GM18517 (cell line): ENCODE measurements around the gene MTFR1L.
A peak's percentile ranks its signal among the peaks of the same experiment; 100 is the strongest.

Source experiments
- ATAC-seq: cut with Tn5 transposase; IDR thresholded peaks from one replicate; pipeline ENCODE4 v1.9.1; 2021; ENCODE audit warnings: mild to moderate bottlenecking, moderate library complexity; ENCODE audit not compliant: unreplicated experiment

Gene MTFR1L

DNA sequence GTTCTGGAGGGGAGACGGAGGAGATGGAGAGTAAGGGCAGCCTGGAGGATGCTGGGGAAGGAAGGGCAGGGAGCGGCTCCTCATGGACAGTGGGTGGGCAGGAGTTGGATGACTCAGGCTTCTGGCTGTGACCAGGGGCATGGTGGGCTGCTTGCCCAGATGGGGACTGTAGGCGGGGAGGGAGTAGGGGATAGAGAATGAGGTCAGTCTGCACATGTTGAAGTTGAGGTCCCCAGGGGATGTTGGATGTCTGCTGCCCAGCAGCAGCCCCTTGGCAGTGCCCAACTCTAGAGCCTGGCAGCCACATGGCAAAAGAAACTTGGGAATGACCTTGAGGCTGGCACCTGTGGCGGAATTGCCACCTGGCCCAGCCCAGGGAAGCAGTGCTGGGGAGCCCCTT lies 13.3 kb upstream of the MTFR1L start:
- ATAC-seq, result no peak

DNA sequence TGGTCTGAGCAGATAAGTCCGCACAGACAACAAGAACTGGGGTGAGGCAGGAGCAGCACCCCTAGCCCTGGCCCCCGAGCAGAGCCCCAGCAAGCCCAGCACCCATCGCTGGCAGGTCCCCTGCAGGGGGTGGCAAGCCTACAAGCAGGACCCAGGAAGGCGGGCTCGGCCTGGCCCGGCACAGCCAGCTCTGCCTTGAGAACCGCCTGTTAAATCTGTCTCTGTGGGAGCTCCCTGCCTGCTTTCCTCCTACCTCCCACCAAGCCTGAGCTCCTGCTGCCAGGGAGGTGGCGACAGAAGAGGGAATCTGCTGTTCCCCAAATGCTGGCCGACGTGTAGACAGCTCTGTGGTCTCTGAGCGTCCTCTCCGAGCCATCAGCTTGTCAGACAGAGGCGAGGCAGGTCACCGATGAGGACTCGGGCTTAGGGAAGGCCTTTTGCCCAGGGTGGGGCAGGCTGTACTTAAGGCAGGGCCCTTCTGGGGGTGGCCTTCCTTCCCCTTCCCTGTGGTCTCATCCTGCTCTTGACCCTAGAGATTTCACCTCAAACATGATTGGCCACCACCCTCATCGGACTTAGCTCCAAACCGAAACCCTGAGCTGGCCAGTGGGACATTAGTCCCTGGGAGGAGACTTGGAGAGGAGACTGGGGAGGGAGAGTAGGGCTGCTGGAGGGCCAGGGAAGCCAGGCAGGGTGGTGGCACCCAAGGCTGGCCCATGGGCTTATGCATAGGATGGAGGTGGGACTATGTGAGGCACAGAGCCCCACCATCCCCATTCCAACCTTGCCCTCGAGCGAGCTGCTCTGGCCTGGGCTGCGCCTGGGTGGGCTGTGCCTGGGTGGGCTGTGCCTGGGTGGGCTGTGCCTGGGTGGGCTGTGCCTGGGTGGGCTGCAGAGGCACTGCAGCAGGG lies 12.0 kb upstream of the MTFR1L start:
- ATAC-seq, result no peak

GRCh38 chr1:25808481-25809244 lies 11.1 kb upstream of the MTFR1L start:
- no peak for ATAC-seq

DNA sequence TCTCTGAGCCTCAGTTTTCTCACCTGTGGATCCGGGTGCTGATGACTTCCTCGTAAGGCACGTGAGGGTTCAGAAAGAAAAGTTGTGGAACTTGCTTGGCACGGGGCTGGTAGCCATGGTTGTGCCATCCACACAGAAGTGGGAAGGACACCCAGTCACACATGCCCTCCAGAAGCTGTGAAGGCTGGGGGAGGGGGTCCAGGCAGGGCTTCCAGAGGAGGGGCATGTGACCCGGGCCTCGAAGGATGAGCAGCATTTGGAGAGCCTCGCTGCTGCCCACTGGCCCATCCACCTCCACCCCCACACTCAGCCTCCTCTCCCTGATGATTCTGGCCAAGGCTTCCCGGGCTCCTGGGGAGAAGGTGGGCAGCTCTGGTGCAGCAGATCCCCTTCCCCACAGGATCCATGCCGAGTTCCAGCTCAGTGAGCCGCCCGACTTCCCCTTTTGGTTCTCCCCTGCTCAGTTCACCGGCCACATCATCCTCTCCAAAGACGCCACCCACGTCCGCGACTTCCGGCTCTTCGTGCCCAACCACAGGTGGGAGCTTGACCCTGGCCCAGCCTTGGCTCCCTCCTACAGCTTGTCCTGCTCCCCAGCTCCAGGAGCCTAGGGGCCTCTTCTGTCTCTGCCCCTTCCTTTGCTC lies 10.3 kb upstream of the MTFR1L start:
- no peak for ATAC-seq

GRCh38 chr1:25809929-25810328 lies 9.8 kb upstream of the MTFR1L start:
- ATAC-seq, result no peak

GRCh38 chr1:25810341-25811299 lies 9.1 kb upstream of the MTFR1L start:
- ATAC-seq, result no peak

DNA sequence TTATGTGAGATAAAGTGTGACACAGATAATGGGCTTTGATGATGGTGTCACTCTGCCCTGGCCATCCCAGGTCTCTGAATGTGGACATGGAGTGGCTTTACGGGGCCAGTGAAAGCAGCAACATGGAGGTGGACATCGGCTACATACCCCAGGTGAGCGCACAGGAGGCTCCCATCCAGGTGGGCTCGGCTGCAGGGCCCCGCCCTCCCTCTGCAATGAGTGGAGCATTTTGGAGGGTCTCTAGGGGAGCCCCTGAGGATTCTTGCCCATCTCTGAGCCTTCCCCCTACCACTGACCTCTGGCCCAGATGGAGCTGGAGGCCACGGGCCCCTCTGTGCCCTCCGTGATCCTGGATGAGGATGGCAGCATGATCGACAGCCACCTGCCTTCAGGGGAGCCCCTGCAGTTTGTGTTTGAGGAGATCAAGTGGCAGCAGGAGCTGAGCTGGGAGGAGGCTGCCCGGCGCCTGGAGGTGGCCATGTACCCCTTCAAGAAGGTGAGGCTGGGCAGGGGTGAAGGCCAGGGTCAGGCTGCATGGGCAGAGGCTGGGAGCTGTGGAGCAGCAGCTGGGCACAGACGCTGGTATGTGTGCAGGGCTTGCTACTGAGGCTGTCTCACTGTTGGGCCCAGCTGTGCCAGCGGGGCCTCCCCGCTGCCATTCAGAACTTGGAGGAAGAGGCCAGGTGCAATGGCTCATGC lies 8.2 kb upstream of the MTFR1L start:
- no peak for ATAC-seq

- no peak for ATAC-seq
These were observed 6.6 kb upstream of the MTFR1L start for GRCh38 chr1:25813071-25813733.

DNA sequence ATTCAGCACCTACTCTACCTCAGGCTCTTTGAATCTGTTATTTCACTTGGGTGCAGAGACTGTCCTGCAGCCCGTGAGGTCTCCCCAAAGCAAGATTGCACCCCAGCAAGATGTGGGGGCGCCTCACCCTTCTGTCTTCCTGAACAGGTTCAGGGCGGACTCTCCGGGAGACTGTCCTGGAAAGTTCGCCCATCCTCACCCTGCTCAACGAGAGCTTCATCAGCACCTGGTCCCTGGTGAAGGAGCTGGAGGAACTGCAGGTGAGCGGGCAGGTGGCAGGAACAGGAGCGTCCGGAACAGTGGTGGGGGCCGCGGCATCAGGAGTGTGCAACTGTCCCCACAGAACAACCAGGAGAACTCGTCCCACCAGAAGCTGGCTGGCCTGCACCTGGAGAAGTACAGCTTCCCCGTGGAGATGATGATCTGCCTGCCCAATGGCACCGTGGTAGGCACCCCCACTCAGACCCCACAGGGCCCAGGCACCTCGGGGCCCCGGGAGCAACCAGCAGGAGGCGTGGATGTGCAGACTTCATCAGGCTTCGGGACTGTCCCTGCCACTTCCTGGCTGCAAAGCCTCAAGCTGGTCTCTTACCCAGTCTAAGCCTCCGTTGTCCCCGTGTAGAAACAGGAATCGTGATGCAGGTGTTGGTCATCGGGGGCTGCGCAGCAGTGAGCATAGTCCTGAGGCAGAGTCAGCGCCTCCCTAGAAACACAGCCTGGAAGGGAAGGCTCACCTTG lies 5.9 kb upstream of the MTFR1L start:
- ATAC-seq, result no peak

GRCh38 chr1:25814549-25815087 lies 5.1 kb upstream of the MTFR1L start:
- ATAC-seq, result no peak

DNA sequence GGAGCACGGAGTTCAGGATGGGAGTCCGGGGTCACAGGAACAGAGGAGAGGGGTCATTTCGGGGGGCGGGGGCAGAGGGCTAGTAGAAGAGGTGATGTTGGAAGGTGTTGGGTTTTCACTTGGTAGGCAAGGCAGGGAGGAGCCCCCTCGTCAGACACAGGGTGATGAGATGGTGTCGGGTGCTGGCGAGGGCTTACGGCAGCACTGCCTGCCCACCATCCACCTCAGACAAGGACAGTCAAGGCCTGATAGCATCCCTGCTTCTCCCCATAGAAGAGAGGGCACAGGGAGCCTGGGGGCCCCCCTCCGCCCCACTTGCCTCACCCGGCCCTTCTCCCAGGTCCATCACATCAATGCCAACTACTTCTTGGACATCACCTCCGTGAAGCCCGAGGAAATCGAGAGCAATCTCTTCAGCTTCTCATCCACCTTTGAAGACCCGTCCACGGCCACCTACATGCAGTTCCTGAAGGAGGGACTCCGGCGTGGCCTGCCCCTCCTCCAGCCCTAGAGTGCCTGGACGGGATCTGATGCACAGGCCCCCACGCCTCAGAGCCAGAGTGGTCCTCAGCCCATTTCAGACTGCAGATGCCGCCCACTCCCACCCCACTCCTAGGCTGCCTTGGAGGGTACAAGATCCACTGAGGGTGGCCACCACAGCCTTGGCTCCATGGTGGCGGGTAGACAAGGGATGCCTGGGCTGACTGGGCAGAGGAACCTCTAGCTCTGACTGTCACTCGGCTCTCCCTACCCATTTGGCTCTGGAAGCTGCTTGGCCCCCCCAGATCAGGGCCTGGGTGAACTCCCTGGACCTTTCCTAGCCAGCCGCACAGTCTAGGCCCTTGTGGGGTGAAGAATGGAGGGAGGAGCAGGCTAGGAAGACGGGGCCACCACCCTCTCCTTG lies 4.3 kb upstream of the MTFR1L start:
- no peak for ATAC-seq

GRCh38 chr1:25816112-25816718 lies 3.5 kb upstream of the MTFR1L start:
- no peak for ATAC-seq

DNA sequence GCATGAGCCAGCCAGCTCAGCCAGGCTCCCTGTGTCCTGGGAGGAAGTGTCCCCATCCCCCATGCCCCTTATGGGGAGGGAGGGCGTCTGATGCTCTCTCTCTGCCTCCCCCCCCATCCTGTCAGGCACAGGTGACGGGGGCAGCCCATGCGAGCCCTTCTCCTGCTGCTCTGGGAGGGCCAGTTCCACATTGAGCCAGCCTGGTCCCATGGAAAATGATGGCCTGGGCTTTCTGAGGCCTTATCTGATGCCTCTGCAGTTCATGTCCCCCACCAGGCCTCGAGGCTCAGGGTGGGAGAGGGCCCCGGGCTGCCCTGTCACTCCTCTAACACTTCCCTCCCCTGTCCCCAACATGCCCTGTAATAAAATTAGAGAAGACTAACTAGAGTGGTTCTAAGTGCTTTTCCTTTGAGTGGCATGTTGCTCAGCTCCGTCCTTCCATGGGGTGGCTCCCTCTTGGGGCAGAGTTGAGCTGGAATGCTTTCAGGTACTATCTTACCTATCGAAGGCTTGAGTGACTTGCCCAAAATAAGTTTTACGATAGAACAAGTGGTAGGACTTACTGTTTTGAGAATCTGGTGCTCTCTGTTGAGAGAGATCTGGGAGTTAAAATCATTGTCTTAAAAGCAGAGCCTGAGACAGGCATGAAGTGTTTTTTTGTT lies 1.8 kb upstream of the MTFR1L start:
- ATAC-seq, result no peak

- no peak for ATAC-seq
These were observed 1.2 kb upstream of the MTFR1L start for GRCh38 chr1:25818569-25818968.

DNA sequence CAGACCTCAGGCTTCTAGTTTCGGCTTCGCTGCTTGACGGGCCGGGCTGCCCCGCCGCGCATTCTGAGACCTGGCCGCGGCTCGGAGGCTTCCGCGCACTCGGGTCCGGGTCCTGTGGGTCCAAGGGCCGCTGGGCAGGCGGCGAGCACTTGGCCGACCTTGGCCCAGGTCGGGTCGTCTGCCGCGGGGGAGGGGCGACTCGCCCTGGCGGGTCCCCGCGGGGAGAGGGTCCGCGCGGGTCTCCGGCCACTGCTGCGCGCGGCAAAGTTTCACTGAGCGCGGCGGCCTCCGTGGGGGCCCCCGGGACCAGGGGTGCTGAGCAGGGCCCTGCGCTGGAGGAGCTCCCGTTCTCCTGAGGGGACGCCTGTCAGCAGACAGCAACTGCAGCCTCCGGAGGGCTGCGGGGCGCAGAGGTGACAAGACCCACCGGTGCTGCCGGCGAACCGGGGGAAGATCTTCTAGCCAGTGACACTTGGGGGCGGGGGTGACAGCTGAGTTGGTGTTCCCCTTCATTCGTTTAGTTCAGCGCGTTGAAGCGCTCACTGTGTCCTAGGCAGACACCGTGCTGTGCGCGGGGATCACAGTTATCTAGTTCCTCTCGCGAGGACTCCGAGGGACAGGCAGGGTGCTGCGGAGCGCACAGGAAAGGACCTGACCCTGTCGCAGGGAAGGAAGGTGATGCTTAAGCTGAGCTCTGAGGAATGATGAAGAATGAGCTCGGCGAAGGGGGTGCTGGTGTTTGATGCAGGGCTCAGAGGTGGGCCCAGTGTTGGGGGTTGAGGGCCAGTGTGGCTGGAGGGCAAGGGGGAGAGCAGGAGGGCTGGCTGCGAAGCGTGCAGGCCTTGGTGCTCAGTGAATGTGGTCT lies 725 bp downstream of the MTFR1L start:
- ATAC-seq, result peak; percentile 31

GRCh38 chr1:25821112-25821476 lies 1.3 kb downstream of the MTFR1L start:
- ATAC-seq, result no peak
